ENCODE data around the gene DOCK1.

Gene DOCK1

DNA sequence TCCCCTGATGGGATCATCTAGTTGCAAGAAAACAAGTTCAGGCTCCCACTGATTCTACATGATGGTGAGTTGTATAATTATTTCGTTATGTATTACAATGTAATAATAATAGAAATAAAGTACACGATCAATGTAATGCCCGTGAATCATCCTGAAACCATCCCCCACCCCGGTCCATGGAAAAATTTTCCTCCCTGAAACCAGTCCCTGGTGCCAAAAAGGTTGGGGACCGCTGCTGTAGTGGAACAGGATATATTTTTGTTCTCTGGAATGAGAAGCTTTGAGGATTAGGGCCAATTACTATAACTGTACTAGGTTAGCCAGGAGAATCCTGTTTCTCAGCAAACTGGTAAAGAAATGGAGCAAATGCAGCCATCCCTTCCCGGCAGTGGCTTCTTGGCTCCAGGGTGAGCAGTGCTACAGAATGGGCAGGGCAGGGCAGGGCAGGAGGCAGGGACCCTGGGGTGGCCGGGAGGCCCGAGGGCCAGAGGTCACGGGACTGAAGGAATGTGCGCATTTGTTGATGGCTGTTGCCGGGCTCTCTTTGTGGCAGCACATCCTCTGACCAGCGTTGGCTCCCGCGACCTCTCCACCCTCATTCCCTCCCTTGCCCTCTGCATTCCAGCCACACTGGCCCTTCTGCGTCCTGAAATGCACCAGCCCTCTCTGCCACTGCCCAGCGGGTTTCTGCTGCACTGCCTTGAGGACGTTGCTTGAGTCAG lies 481.5 kb downstream of the DOCK1 start:
- no peak for DNase-seq (ENCODE audit: low read depth)
- TF ChIP-seq, protein P1, sequence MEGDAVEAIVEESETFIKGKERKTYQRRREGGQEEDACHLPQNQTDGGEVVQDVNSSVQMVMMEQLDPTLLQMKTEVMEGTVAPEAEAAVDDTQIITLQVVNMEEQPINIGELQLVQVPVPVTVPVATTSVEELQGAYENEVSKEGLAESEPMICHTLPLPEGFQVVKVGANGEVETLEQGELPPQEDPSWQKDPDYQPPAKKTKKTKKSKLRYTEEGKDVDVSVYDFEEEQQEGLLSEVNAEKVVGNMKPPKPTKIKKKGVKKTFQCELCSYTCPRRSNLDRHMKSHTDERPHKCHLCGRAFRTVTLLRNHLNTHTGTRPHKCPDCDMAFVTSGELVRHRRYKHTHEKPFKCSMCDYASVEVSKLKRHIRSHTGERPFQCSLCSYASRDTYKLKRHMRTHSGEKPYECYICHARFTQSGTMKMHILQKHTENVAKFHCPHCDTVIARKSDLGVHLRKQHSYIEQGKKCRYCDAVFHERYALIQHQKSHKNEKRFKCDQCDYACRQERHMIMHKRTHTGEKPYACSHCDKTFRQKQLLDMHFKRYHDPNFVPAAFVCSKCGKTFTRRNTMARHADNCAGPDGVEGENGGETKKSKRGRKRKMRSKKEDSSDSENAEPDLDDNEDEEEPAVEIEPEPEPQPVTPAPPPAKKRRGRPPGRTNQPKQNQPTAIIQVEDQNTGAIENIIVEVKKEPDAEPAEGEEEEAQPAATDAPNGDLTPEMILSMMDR (IDR thresholded peaks at IDR 0.05; ENCODE audit: low read depth, low read length) = no peak
- TF ChIP-seq, protein P2, sequence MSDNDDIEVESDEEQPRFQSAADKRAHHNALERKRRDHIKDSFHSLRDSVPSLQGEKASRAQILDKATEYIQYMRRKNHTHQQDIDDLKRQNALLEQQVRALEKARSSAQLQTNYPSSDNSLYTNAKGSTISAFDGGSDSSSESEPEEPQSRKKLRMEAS (IDR thresholded peaks at IDR 0.05; ENCODE audit: low read depth, low read length) = no peak
- TF ChIP-seq POLR2A (IDR thresholded peaks at IDR 0.05; ENCODE audit: extremely low read depth, insufficient read length) = no peak
- no peak for TF ChIP-seq MYC (IDR thresholded peaks at IDR 0.05; ENCODE audit: low read depth, low read length)

DNA sequence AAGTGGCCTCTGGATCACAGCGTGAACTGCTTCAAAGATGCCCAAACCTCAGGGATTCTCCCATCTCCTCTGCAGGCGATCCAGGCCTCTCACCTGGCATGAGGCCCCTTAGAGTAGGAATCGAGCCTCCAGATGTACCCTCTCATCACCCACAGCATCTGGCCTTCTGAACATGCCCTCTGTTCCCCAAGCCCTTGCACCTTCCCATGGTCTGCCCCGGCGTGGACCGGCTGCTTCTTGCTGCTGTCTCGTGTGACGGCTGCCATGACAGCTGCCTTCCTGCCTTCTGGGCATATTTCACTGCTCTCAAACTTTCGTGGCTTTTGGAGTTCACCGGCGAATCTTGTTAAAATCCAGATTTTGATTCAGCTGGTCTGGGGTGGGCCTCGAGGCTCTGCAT lies 486.6 kb downstream of the DOCK1 start:
- DNase-seq (ENCODE audit: low read depth) = no peak
- TF ChIP-seq, protein P2 (IDR thresholded peaks at IDR 0.05; ENCODE audit: low read depth, low read length) = no peak
- no peak for TF ChIP-seq MYC (IDR thresholded peaks at IDR 0.05; ENCODE audit: low read depth, low read length)
- TF ChIP-seq POLR2A (IDR thresholded peaks at IDR 0.05; ENCODE audit: extremely low read depth, insufficient read length) = no peak
- TF ChIP-seq, protein P1 (IDR thresholded peaks at IDR 0.05; ENCODE audit: low read depth, low read length) = no peak
- no peak overlapping the region for H3K4me3 ChIP-seq (ENCODE audit: low read depth, low read length)

More for the DNA sequence above, 481.5 kb downstream of the DOCK1 start:
- H3K4me3 ChIP-seq (ENCODE audit: low read depth, low read length) = no peak overlapping the region

DNA sequence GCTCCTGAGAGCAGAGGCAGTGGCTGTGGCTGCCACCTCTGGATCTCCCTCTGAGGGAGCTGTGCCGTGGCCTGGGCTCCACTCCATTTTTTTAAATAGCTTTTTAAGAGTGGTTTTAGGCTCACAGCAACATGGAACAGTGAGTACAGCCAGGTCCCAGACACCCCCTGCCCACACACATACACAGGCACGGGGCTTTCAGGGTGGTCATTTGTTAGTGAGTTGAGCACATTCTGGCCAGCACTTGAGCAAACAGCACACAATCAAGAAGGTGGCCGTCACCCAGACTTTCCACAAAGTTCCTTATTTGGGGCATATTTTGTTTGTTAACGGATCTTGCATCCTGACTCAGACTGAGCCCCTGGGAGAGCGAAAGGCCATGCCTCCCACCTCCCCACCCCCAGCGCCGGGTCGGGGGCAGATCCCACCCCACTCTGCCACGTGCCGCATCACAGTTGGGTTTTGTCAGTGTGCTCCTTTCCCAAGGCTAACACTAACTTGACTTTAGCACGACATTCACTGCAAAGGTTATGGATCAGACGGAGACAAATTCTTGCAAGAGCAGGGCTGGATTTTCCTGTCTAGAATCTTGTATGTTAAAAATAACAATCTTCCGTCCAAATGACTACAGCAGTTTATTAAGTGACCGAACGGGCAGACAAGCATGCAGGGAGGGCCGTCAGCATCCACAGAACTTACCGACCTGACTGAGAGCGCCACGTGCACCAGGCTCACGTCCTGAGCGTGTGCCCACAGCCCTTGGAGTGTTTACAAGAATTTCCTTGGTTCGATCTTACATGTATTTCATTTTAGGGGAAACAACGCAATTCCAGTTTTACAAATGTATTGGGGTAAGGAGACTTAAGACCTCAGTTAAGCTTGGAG lies 487.4 kb downstream of the DOCK1 start:
- no peak overlapping the region for H3K4me3 ChIP-seq (ENCODE audit: low read depth, low read length)
- no peak for DNase-seq (ENCODE audit: low read depth)
- TF ChIP-seq, protein P2 (IDR thresholded peaks at IDR 0.05; ENCODE audit: low read depth, low read length) = no peak
- no peak for TF ChIP-seq MYC (IDR thresholded peaks at IDR 0.05; ENCODE audit: low read depth, low read length)
- no peak for TF ChIP-seq POLR2A (IDR thresholded peaks at IDR 0.05; ENCODE audit: extremely low read depth, insufficient read length)
- TF ChIP-seq, protein P1 (IDR thresholded peaks at IDR 0.05; ENCODE audit: low read depth, low read length) = no peak

DNA sequence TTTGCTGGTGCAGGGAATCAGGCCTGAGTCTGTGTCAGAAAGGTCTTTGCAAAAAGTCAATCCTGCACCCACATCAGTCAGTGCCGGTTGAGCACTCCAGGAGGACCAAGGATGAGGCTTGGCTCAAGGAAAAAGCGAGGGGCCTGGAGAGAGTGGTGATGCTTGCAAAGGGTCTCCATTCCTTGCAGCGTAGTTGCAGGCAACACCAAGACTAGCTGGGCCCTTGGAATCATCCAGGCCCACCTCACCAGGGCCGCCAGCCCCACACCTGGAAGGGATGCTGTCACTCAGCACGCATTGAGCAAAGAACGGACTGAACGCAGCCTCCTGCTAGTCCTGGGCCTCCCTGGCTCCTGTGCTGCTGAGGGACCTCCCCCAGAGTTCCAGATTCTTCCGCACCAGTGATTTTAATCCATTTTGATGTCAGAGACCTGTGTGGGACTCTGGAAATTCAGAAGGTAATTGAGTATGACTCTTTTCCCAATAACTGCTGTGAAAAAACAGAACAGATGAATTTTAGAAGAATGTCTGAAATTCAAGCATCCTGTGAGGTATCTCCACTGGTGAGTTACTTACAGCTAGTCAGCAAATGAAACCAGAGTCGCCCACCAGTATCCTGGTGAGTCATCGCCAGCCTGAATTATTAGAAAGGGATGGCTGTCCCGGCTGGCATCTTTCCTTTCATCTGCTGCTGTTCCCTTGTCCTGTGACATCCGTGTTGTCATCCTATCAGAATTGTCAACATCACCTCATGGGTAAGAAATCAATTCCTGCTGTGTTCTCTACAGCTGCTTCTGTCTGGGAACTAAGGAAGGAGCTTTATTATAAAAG lies 493.1 kb downstream of the DOCK1 start:
- TF ChIP-seq, protein P2 (IDR thresholded peaks at IDR 0.05; ENCODE audit: low read depth, low read length) = no peak
- no peak for TF ChIP-seq POLR2A (IDR thresholded peaks at IDR 0.05; ENCODE audit: extremely low read depth, insufficient read length)
- no peak for TF ChIP-seq MYC (IDR thresholded peaks at IDR 0.05; ENCODE audit: low read depth, low read length)
- TF ChIP-seq, protein P1 (IDR thresholded peaks at IDR 0.05; ENCODE audit: low read depth, low read length) = no peak
- no peak overlapping the region for H3K4me3 ChIP-seq (ENCODE audit: low read depth, low read length)
- no peak for DNase-seq (ENCODE audit: low read depth)

DNA sequence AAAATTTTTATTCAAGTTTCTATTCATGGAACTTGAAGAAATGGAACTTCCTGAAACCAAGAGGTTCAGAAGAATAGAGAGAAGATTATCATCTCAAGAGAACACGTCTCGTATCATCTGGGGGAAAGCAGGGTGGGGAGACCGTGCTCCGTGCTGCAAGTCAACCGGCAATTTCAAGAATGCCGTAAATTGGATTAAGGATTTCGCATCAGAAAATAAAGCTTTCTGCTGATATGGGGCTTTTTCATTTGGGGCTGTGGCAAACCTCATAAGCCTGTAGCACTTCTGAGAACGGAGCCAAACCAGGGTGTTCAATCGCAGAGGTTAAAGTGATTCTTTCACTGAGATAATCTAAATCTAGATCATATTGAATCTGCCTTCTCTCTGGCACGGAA lies 493.7 kb downstream of the DOCK1 start:
- H3K4me3 ChIP-seq (ENCODE audit: low read depth, low read length) = no peak overlapping the region
- TF ChIP-seq MYC (IDR thresholded peaks at IDR 0.05; ENCODE audit: low read depth, low read length) (no peak), POLR2A (IDR thresholded peaks at IDR 0.05; ENCODE audit: extremely low read depth, insufficient read length) (no peak)
- TF ChIP-seq, protein P1 (IDR thresholded peaks at IDR 0.05; ENCODE audit: low read depth, low read length) = no peak
- TF ChIP-seq, protein P2 (IDR thresholded peaks at IDR 0.05; ENCODE audit: low read depth, low read length) = no peak
- DNase-seq (ENCODE audit: low read depth) = no peak

Measured in NB4 (cell line).